GM23338 (cell line): ENCODE data around the gene IGF2R.

Experiments
- CREB1 ChIP-seq: fragments of 250-450 bp; sonication (Bioruptor Pico); IDR thresholded peaks from 2 replicates; pipeline ENCODE4 v1.5.0; 2020; ENCODE audit warnings: low read depth, mild to moderate bottlenecking, moderate library complexity
- EZH2 ChIP-seq: fragments of 200-600 bp; sonication (generic); IDR thresholded peaks from one replicate; pipeline ENCODE4 v1.8.0; 2017; ENCODE audit warnings: antibody characterized with exemption, mild to moderate bottlenecking, low read depth; ENCODE audit not compliant: unreplicated experiment
- EZH2phosphoT487 ChIP-seq: fragments of 200-600 bp; sonication (generic); IDR thresholded peaks from one replicate; pipeline ENCODE4 v1.8.1; 2018; ENCODE audit warnings: antibody characterized with exemption; ENCODE audit not compliant: unreplicated experiment
- POLR2AphosphoS5 ChIP-seq: IDR thresholded peaks from 2 replicates; pipeline ENCODE4 v1.6.1; 2016; ENCODE audit warnings: antibody characterized with exemption, low read depth
- REST ChIP-seq: IDR thresholded peaks from one replicate; pipeline ENCODE4 v1.6.1; 2018; ENCODE audit warnings: antibody characterized with exemption; ENCODE audit not compliant: unreplicated experiment
- ZNF331 ChIP-seq: fragments of 250-450 bp; sonication (Bioruptor Pico); IDR thresholded peaks from 2 replicates; pipeline ENCODE4 v1.5.0; 2020; ENCODE audit warnings: low read depth, mild to moderate bottlenecking, moderate library complexity
- TF ChIP-seq, protein P1 (sequence below), 2 experiments: fragments of 200-600 bp in 1 of 2; sonication (generic) in 1 of 2; conservative IDR thresholded peaks; 2 replicates each; pipeline versions ENCODE4 v1.5.1 to v1.6.1; 2016 to 2017; ENCODE audit warnings: antibody characterized with exemption in 2 of 2, low read depth in 2 of 2, mild to moderate bottlenecking in 2 of 2, moderate library complexity in 1 of 2

- no peak for TF ChIP-seq EZH2phosphoT487
- TF ChIP-seq POLR2AphosphoS5, result no peak
- TF ChIP-seq, protein P1, sequence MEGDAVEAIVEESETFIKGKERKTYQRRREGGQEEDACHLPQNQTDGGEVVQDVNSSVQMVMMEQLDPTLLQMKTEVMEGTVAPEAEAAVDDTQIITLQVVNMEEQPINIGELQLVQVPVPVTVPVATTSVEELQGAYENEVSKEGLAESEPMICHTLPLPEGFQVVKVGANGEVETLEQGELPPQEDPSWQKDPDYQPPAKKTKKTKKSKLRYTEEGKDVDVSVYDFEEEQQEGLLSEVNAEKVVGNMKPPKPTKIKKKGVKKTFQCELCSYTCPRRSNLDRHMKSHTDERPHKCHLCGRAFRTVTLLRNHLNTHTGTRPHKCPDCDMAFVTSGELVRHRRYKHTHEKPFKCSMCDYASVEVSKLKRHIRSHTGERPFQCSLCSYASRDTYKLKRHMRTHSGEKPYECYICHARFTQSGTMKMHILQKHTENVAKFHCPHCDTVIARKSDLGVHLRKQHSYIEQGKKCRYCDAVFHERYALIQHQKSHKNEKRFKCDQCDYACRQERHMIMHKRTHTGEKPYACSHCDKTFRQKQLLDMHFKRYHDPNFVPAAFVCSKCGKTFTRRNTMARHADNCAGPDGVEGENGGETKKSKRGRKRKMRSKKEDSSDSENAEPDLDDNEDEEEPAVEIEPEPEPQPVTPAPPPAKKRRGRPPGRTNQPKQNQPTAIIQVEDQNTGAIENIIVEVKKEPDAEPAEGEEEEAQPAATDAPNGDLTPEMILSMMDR (conservative IDR thresholded peaks at IDR 0.05; ENCODE audit: low read depth in 2 of 2), result no peak
- no peak for TF ChIP-seq EZH2
- no peak for TF ChIP-seq CREB1 (CRISPR knock-in tag)
- TF ChIP-seq ZNF331 (CRISPR knock-in tag), result no peak
- TF ChIP-seq REST, result no peak
Observed at GRCh38 chr6:160135907-160136655, 167.2 kb downstream of the IGF2R start.
